SK-N-SH treated with all-trans-retinoic acid at 6 μM for 48 hours (cell line): ENCODE data around the gene CWC22.

Source experiments
- PATZ1 ChIP-seq: fragments of 250-450 bp; sonication (Bioruptor Pico); IDR thresholded peaks from 2 replicates; pipeline ENCODE4 v1.8.0; 2020; ENCODE audit warnings: mild to moderate bottlenecking, moderate library complexity, borderline replicate concordance
- SNAI2 ChIP-seq: fragments of 250-450 bp; sonication (Bioruptor Pico); IDR thresholded peaks from 2 replicates; pipeline ENCODE4 v1.5.0; 2020; ENCODE audit warnings: mild to moderate bottlenecking, moderate library complexity
- TSHZ2 ChIP-seq: fragments of 250-450 bp; sonication (Bioruptor Pico); IDR thresholded peaks from 2 replicates; pipeline ENCODE4 v1.5.0; 2020; ENCODE audit warnings: mild to moderate bottlenecking, moderate library complexity

DNA sequence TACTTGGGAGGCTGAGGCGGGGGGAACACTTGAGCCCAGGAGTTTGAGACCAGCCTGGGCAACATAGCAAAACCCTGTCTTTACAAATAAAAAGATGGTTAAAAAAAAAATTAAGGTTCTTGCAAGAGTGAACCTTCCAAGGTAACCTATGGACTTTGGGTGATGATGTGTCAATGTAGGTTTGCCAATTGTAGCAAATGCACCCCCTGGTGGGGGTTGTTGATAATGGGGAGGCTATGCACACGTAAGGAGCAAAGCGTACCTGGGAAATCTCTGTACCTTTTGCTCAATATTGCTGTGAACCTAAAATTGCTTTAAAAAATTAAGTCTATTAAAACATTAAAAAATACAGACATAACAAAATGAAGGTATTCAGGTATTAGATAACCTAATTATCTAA is 70.4 kb downstream of the CWC22 start:
- TF ChIP-seq PATZ1 (CRISPR knock-in tag) = no peak
- no peak for TF ChIP-seq SNAI2 (CRISPR knock-in tag)
- TF ChIP-seq TSHZ2 = no peak
